GM21619 (cell line): Measurements from ENCODE around the gene PPA1.
"Not testable (repeated sequence)": the region's sequence is repeated elsewhere in the genome, so short reads cannot be mapped to it uniquely, and the experiment has no call there.

ENCODE experiments used
- ATAC-seq: cut with Tn5 transposase; IDR thresholded peaks from one replicate; pipeline ENCODE4 v1.9.1; 2021; ENCODE audit not compliant: unreplicated experiment

PPA1 gene

DNA sequence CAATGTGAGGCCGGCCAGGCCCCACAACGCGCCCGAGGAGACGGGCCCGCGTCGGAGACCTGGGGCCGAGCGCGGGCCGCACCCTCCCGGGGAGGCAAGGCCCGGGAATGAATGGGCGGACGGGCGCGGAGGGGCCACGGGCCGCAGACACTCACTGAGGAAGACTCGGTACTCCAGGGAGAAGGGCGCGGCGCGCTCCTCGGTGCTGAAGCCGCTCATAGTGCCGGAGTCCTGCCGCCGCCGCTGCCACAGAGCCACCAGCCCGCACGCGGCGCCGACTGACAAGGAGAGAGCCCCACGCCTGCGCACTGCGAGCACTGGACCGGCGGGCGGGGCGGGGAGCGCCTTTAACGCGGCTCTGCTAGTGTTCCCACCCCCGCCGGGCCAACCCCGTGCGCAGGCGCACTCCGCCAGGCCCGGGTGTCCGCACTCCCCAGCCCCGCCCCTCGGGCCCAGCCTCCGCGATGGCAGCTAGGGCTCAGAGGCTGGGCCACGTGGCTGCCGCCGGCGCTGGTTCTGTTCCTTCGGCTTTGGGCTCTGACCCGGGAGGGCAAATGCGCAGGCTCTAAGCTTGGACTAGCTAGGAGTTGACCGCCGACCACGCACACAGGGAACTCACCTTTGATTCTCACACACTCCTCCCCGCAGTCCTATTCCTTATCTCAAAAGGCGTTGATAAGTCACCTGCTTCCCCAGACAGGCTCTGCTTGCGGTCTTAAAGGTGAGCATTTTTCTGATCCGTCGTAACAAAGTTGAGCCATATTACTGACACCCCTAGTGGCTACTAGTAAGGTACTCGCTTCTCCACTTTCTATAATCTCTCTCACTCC lies at the start of gene PPA1:
PPA1 (minus strand) TSS at position 321 of the 830 bp plus-strand sequence; CDS start at position 219, 102 bp downstream.
- peak; percentile 80 for ATAC-seq

DNA sequence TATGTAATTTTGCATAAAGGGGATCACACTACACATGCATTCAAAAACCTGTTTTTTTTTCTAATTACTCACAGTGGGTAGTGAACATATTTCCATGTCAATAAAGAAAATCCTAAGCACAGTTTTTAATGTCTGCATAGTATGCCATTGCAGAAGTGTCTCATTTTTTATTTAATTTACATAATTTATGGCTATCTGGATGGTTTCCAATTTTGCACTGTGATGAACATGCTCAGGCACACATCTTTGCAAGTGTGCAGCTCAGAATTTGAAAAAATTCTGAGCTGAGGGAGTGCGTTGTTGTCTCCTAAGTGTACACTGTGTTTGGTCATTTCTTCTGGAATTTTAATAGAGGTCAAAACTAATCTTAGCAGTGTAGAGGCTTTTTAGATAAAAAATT lies 48.4 kb upstream of the PPA1 start:
- ATAC-seq: no peak

DNA sequence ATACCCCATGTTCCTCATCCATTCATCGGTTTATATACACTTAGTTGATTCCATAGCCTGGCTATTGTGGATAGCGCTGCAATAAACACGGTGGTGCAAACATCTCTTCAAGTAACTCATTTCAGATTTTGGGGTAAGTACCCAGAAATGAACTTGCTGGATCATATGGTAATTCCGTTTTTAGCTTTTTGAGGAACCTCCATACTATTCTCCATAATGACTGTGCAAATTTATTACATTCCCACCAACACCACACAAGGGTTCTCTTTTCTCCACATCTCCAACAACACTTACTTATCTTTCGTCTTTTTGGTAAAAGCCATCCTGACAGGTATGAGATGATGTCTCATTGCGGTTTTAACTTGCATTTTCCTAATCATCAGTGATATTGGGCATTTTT lies 46.9 kb upstream of the PPA1 start:
- ATAC-seq: no peak

DNA sequence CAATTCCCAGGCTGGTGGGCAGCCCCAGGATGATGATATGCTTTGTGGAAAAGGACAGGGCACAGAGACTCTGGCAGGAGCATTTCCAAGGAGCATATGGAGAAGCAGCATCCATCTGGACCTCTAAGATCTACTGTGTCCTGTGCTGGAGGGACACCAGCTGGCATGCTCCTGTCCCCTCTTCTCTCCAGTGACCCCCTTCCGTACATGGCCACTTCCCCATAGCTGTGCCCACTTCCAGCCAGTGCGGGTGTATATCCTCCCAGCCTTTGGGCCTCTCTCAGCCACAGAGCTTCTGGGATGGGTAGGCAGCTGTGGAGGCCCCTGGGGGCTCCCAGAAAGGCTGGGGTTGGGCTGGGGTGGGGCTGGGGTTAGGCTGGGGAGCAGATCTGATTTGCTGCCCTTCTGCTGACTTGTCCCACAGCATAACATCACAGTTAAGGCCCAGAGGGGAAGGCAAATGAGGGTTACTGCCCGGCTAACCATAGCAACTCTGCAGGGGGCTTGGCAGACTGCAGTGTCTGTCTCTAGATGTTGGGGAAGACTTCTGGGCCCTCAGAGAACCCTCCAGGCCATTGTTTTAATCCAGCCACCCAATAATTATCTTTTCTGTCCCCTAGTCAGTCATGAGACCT lies 44.3 kb upstream of the PPA1 start:
- ATAC-seq: no peak

DNA sequence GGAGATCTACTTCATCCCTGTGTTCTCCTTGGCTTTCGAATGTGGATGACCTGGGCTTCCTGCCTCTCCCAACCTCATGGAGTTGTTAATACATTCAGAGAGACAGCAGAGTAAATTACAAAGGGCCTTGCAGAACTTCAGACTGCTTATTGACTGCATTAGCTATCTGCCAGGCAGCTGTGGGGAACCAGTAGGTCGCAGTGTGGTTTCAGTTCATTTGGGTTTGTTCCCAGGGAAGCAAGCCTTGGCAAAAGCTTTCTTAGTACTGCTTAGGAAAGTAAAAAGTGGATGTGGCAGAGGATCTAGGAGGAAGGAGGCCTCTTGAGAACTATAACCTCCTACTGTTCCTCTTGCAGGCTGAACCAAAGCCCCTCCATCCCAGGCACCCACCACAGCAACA lies 41.4 kb upstream of the PPA1 start:
- ATAC-seq: no peak

DNA sequence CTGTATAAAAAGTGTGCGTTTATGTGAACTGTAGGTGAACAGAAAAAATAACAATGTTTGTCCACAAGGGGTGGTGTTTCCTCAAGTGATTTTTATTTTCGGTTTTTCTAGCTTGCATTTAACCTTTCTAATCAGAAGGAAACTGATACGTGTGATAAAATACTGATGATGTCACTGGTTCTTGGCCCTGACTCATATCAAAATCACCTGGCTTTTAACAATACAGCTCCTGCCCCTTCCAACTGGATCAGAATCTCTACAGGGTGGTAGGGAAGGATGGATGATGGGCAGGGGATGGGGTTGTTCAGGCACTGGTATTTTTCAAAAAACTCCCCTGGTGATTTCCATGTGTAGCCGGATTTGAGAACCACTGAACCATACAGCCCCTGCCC lies 39.7 kb upstream of the PPA1 start:
- peak; percentile 59 for ATAC-seq

DNA sequence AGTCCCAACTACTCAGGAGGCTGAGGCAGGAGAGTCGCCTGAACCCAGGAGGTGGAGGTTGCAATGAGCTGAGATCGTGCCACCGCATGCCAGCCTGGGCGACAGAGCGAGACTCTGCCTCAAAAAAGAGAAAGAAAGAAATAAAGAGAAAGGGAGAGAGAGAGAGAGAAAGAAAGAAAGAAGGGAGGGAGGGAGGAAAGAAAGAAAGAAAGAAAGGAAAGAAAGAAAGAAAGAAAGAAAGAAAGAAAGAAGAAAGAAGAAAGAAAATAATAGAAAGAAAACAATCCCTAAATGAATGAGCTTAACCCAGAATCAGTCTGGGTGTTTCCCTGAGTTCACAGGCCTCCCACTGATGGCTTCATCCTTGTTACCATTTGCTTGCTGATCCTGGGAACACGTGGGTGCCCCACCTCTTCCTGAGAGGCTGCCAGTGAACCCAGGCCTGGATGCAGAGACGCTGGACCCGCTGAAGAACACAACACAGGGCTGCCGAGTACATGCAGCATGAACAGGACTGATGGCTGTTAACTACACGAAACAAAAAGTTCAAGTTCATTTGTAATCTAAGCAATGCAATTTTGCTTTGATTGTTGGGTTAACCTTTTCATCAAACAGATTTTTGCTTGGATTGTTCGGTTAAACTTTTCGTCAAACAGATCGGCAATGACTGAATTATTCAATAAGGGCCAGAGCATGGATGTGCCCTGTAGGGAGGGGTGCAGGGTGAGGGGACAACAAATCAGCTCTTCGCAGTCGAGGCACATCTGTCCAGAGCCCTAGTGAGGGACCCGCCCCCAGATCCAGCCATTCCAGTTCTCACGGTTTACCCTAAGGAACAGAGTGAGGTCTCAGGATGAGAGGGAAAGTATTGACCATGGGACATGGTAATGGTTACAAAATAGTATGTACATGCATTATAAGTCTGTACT lies 39.0 kb upstream of the PPA1 start:
- ATAC-seq: no peak

DNA sequence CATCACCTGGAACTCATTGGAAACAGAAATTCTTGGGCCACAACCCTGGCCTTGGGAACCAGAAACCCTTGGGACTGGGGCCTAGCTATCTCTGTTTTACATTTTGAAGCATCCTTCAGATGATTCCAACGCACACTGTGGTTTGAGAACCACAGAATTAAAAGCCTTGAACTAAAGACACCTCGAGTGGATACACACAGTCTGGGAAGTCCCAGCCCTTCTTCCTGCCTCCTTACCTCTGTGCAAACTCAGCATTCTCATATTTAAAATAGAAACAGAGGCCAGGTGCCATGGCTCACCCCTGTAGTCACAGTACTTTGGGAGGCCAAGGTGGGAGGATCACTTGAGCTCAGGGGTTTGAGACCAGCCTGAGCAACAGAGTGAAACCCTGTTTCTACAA lies 37.7 kb upstream of the PPA1 start:
- ATAC-seq: no peak

DNA sequence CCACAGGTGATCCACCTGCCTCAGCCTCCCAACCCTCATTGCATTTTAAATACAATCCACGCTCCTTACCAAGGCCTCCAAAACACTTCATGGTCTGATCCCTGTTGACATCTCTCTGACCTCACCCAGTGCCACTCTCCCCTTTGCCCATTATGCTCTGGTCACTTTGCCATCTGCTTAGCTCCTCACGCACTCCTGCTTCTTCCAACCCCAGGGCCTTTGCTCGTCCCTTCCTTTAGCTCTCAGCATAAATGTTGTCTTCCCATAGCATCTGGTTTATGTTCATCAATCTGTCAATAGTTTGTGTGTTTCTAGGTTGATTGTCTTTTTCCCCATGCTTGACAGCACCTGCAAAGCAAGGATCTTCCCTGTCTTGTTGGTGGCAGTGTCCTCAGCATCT lies 36.5 kb upstream of the PPA1 start:
- no peak for ATAC-seq

DNA sequence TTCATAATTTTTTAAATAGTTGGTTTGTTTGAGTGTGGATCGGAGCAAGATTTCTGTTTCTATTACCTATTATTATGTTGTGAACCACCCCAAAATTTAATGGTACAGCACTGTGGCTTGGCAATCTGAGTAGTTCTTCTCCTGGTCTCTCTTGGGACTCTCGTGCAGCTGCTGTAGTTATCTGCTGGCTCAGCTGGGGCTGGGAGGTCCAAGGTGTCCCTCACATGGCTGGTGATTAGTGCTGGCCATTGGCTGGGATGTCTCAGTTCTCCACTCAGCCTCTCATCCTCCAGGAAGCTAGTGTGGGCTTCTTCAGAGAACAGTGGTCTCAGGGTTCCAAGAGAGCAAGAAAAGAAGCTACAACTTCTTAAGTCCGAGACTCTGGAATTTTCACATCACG lies 35.1 kb upstream of the PPA1 start:
- no peak for ATAC-seq

DNA sequence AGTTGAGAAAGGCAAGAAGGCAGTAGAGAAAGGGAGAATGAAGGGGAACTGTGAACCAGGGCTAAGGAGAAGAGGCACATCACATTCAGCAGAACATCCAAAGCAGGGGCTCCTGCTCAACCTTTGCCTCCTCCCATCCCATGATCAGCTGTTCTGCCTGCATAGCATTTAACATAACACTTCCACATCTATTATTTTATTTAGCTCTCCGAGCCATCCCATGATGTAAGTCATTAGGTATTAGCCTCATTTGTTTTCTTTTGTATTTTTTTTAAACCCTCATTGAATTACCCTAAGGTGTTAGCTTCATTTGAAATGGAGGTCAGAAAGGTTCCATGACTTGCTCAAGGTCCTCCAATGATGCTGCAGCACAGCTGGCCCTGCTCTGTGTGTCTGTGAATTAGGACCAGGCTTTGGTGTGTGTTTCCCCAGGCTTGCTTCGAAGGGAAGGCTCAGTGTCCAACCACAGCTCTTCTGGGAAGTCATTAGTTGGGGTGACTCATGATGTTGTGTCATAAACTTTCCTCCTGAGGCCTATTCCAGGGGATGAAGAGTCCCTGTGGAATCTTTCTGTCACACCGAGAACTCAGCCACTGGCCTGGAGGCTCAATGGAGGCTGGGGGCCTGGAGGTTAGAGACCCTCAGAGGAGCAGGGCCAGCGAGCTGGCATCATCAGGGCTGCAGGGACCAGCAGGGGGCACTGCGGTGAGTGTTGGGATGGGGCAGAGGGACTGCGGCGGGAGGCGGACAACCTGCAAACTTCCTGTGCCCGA lies 34.1 kb upstream of the PPA1 start:
- ATAC-seq: no peak

DNA sequence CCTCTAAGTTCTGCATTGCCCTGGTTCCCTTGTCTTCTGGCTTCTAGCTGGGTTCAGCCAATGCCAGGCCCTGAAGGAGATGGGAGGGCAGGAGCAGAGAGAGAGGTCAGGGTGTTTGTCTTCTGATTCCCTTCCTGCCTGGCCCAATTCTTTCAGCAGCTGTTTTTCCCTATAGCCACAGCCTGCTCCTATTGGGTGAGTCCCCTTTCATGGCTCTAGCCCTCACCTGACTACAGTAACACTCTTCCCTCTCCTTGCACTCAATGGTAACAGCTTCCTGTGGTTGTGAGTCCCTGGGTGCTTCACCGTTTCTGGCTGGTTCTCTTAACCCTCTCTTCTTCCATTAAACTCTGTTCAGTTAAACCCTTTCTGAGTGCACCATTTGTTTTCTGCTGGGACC lies 33.5 kb upstream of the PPA1 start:
- ATAC-seq: no peak

DNA sequence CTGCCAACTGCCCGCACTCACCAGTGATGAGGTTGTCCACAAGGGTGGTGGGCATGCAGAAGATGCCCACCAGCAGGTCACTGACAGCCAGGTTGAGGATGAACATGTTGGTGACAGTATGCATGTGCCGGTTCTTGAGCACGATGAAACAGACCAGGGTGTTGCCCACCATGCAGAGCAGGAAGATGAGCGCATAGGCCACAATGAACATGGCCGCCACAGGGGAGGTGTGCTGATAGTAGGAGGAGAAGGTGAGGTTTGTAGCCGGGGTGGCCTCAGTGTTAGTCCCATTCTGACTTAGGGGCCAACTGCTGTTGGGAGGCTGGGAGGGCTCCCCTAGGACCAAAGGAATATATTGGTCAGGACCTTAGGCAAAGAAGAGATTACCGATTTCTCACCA lies 32.8 kb upstream of the PPA1 start:
- no peak for ATAC-seq

DNA sequence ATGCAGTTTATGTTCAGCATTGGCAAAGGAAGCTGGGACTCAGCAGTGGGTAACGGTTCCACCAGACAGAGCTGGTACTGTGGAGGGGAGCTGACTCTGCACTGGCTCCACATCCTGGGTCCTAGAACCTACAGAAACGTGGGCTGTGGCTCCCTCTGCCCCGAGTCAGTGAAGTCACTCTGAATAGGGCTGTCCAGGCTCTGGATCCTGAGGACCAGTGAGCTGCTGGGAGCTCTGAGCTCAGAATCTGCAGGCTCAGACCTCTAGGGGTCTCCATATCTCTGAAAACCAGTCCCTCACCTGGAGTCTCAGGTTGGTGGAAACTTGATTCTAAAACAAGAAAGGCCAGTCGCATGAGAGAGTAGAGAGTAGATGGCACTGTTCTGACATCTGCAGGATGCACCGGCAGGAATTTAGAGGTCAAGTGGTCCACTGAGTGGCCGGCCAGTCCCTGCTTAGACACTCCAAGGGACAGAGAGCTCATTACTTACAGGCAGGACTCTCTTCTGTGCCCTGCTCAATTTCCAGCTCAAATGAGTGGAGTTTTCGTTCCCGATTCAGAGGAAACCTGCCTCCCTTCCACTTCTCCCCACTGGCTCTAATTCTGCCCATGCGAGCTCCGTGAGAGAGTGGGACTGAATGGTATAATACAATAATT lies 31.9 kb upstream of the PPA1 start:
- no peak for ATAC-seq

DNA sequence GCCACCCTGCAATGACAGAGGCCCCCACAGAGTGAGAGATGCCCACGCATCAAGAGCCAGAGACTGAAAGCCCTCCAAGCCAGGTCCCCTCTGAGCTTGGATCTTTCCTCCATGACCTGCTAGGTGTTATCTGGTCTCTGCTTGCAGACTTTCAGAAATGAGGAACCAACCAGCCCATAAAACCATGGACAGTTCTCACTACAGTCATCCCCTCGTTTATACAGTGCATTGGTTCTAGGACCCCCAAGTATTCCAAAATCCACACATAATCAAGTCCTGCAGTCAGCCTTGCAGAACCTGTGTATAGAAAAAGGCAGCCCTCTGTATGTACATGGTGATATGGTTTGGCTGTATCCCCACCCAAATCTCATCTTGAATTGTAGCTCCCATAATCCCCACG lies 27.5 kb upstream of the PPA1 start:
- ATAC-seq: no peak

DNA sequence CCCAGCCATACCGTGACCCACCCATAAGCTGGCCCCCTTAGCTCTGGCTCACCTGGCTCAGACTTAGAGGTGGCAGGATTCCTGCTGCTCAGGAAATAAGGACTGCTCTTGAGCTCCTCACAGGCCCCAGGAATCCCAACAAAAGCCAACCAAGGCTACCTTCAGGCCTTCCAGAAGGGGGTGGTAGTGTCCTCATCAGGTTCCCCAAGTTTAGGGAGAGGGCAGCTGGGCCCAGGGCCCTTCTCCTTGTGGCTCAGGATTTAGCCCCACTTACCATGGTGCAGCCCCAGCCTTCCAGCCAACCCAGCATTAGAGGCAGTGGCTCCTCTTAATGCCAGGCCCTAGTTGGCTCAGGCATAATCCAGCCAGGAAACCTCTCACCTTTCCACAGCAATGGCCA lies 27.0 kb upstream of the PPA1 start:
- no peak for ATAC-seq

DNA sequence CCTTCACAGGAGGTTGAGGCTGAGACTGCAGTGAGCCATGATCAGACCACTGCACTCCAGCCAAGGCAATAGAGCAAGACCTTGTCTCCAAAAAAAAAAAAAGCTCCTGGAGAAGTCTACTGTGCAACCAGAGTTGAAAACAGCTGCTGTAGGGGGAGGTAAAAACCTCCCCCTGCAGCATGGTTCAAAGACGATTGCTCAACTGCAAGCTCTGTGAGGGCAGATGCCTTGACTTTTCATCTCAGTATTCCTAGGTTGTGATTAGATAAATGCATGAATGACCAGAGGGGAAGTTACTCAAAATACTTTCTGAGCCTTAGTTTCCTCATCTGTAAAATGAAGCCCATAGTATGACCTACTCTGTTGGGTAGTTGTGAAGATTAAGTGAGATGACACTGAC lies 25.0 kb upstream of the PPA1 start:
- no peak for ATAC-seq

DNA sequence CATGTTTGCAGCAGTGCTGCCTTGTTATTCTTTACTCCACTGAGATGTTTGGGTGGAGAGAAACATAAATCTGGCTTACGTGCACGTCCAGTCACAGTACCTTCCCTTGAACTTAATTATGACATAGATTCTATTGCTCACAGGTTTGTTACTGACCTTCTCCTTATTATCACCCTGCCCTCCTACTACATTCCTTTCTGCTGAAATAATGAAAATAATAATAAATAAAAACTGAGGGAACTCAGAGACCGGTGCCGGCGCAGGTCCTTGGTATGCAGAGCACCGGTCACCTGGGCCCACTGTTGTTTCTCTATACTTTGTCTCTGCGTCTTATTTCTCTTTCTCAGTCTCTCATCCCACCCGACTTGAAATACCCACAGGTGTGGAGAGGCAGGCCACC lies 24.6 kb upstream of the PPA1 start:
- ATAC-seq: not testable (repeated sequence)

DNA sequence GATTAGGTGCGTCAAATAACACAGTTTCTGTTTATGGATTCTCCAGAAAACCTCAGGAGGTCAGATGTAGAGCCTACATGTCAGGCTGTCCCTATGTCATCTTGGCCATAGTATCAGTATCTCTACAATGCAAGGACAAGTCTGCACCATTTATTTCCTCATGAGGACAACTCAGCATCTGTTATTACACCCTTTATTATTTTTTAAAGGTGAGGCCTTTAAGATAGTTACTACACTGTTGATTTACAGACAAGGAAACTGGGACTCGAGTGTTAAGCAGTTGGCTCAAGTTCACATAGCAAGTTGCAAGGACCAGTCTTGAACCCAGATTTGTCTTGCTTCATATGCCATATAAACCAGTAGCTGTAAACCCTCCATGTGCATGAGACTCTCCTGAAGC lies 23.2 kb upstream of the PPA1 start:
- no peak for ATAC-seq
